Measurements from ENCODE around the gene PTPRD.

The PTPRD gene

GRCh38 chr9:8332331-8332650 lies 2280.5 kb downstream of the PTPRD start:
- H3F3A ChIP-seq (ENCODE audit: control insufficient read depth, insufficient read depth) = no peaks in the 10 kb centered on the region
- H3K79me2 ChIP-seq (ENCODE audit: control insufficient read depth, low read length) = no peaks in the 10 kb centered on the region
- no peaks in the 10 kb centered on the region for H4K20me1 ChIP-seq (ENCODE audit: control insufficient read depth, insufficient read depth, low read depth, low read length)
- H3K9me2 ChIP-seq (replicated peaks; ENCODE audit: control insufficient read depth, low read length) = no peaks in the 10 kb centered on the region
- H3K4me1 ChIP-seq (ENCODE audit: control insufficient read depth, low read length) = no peaks in the 10 kb centered on the region
- no peaks in the 10 kb centered on the region for H3K27me3 ChIP-seq (ENCODE audit: control insufficient read depth, low read length)
- no peak overlapping the region for H3K4me3 ChIP-seq (ENCODE audit: low read length)
- H3K4me2 ChIP-seq (ENCODE audit: low read length) = no peak overlapping the region
- no peak overlapping the region for H3K27ac ChIP-seq (ENCODE audit: low read depth, low read length)
- no peaks in the 10 kb centered on the region for H3K9me3 ChIP-seq (ENCODE audit: control insufficient read depth, insufficient read depth, low read length)
- no peaks in the 10 kb centered on the region for H3K36me3 ChIP-seq (ENCODE audit: control insufficient read depth, low read length)
- TF ChIP-seq CTCF (IDR thresholded peaks at IDR 0.05; ENCODE audit: low read depth, low read length, poor library complexity, severe bottlenecking) (no peak), EZH2phosphoT487 (IDR thresholded peaks at IDR 0.05; ENCODE audit: borderline replicate concordance, low read length) (no peak)

GRCh38 chr9:8331507-8332330 lies 2281.1 kb downstream of the PTPRD start:
- Histone ChIP-seq H3F3A (ENCODE audit: control insufficient read depth, insufficient read depth) (no peaks in the 10 kb centered on the region), H3K36me3 (ENCODE audit: control insufficient read depth, low read length) (no peaks in the 10 kb centered on the region), H3K4me2 (ENCODE audit: low read length) (no peak overlapping the region), H3K9me2 (replicated peaks; ENCODE audit: control insufficient read depth, low read length) (no peaks in the 10 kb centered on the region), H3K27me3 (ENCODE audit: control insufficient read depth, low read length) (no peaks in the 10 kb centered on the region), H3K9me3 (ENCODE audit: control insufficient read depth, insufficient read depth, low read length) (no peaks in the 10 kb centered on the region), H4K20me1 (ENCODE audit: control insufficient read depth, insufficient read depth, low read depth, low read length) (no peaks in the 10 kb centered on the region), H3K79me2 (ENCODE audit: control insufficient read depth, low read length) (no peaks in the 10 kb centered on the region), H3K4me1 (ENCODE audit: control insufficient read depth, low read length) (no peaks in the 10 kb centered on the region), H3K27ac (ENCODE audit: low read depth, low read length) (no peak overlapping the region), H3K4me3 (ENCODE audit: low read length) (no peak overlapping the region)
- no peak for TF ChIP-seq CTCF (IDR thresholded peaks at IDR 0.05; ENCODE audit: low read depth, low read length, poor library complexity, severe bottlenecking)
- TF ChIP-seq EZH2phosphoT487 (IDR thresholded peaks at IDR 0.05; ENCODE audit: borderline replicate concordance, low read length) = no peak

- no peak overlapping the region for H3K4me2 ChIP-seq (ENCODE audit: low read length)
- H3K9me3 ChIP-seq (ENCODE audit: control insufficient read depth, insufficient read depth, low read length) = no peaks in the 10 kb centered on the region
- H3K4me1 ChIP-seq (ENCODE audit: control insufficient read depth, low read length) = no peaks in the 10 kb centered on the region
- no peaks in the 10 kb centered on the region for H3K27me3 ChIP-seq (ENCODE audit: control insufficient read depth, low read length)
- H3K4me3 ChIP-seq (ENCODE audit: low read length) = no peak overlapping the region
- H3F3A ChIP-seq (ENCODE audit: control insufficient read depth, insufficient read depth) = no peaks in the 10 kb centered on the region
- H3K79me2 ChIP-seq (ENCODE audit: control insufficient read depth, low read length) = no peaks in the 10 kb centered on the region
- no peak for TF ChIP-seq EZH2phosphoT487 (IDR thresholded peaks at IDR 0.05; ENCODE audit: borderline replicate concordance, low read length)
- TF ChIP-seq CTCF (IDR thresholded peaks at IDR 0.05; ENCODE audit: low read depth, low read length, poor library complexity, severe bottlenecking) = no peak
- H3K9me2 ChIP-seq (replicated peaks; ENCODE audit: control insufficient read depth, low read length) = no peaks in the 10 kb centered on the region
- H4K20me1 ChIP-seq (ENCODE audit: control insufficient read depth, insufficient read depth, low read depth, low read length) = no peaks in the 10 kb centered on the region
- no peaks in the 10 kb centered on the region for H3K36me3 ChIP-seq (ENCODE audit: control insufficient read depth, low read length)
- H3K27ac ChIP-seq (ENCODE audit: low read depth, low read length) = no peak overlapping the region
These were observed 2283.1 kb downstream of the PTPRD start for GRCh38 chr9:8329561-8330283.

Data from DOHH2 (cell line).